Endodermal cell (in vitro differentiated cells): ENCODE data around the gene KCNE4. TPM values are rescaled to one million over a fixed set of nuclear protein-coding genes. Genes with fewer than 3 reads are reported as not detected.

Source experiments
- DNase-seq: peaks from one replicate; pipeline ENCODE4 v3.0.0-alpha.2; 2017
- H3K27ac ChIP-seq: 2 replicates; pipeline ENCODE4 v1.5.1; 2013; ENCODE audit warnings: mild to moderate bottlenecking, low read depth, low read length, moderate library complexity
- H3K27me3 ChIP-seq: 2 replicates; pipeline ENCODE4 v1.6.1; 2013; ENCODE audit warnings: mild to moderate bottlenecking, low read length, moderate library complexity; ENCODE audit not compliant: insufficient read depth, control insufficient read depth, poor library complexity, severe bottlenecking
- H3K36me3 ChIP-seq: 2 replicates; pipeline ENCODE4 v1.7.0; 2013; ENCODE audit warnings: mild to moderate bottlenecking, low read length, moderate library complexity; ENCODE audit not compliant: control insufficient read depth, insufficient read depth
- H3K4me1 ChIP-seq: one replicate; pipeline ENCODE4 v1.7.0; 2013; ENCODE audit warnings: low read length; ENCODE audit not compliant: control insufficient read depth, insufficient read depth
- H3K4me3 ChIP-seq: 2 replicates; pipeline ENCODE4 v1.5.1; 2013; ENCODE audit warnings: mild to moderate bottlenecking, low read length, moderate library complexity
- H3K9ac ChIP-seq: 2 replicates; pipeline ENCODE4 v1.6.1; 2013; ENCODE audit warnings: mild to moderate bottlenecking, low read length, moderate library complexity; ENCODE audit not compliant: poor library complexity, severe bottlenecking; ENCODE audit errors: extremely low read depth
- H3K9me3 ChIP-seq: 2 replicates; pipeline ENCODE4 v1.6.1; 2013; ENCODE audit warnings: mild to moderate bottlenecking, low read length, moderate library complexity; ENCODE audit not compliant: control insufficient read depth
- H3K27ac Mint-ChIP-seq: 2 replicates; pipeline ENCODE4 v1.8.0; 2020; ENCODE audit warnings: mixed read lengths
- H3K27me3 Mint-ChIP-seq: 2 replicates; pipeline ENCODE4 v1.8.0; 2021; ENCODE audit warnings: mild to moderate bottlenecking, mixed read lengths; ENCODE audit not compliant: insufficient read depth
- H3K36me3 Mint-ChIP-seq: 2 replicates; pipeline ENCODE4 v1.8.0; 2020; ENCODE audit warnings: low read depth, mixed read lengths
- H3K4me1 Mint-ChIP-seq: 2 replicates; pipeline ENCODE4 v1.8.0; 2020; ENCODE audit warnings: mixed read lengths
- H3K4me3 Mint-ChIP-seq: 2 replicates; pipeline ENCODE4 v1.8.0; 2020; ENCODE audit warnings: mild to moderate bottlenecking, moderate library complexity, mixed read lengths
- H3K9me3 Mint-ChIP-seq: 2 replicates; pipeline ENCODE4 v1.8.0; 2020; ENCODE audit warnings: mild to moderate bottlenecking, mixed read lengths
- WGBS, 2 experiments: methylation state at CpG; one replicate each; pipeline versions ENCODE4 v1.1.5 to v1.1.7; 2013; ENCODE audit warnings: missing lambda C conversion rate in 2 of 2, mixed read lengths in 1 of 2; ENCODE audit not compliant: insufficient coverage in 1 of 2, insufficient read length in 1 of 2; 5-methylcytosine and 5-hydroxymethylcytosine counted together
- total RNA-seq, 2 donors: library from RNA; stranded (reverse); fragmentation: NEBNext Ultra II Directional in 1 of 2; extraction: Animal tissue kit (Norgen Biotek cat#: 25700) in 1 of 2; gene quantifications; 2 replicates in 1 of 2; 3 replicates in 1 of 2; pipeline ENCODE4 v1.2.1, GENCODE V29; 2021
- TF ChIP-seq, protein P1 (sequence below): fragments of 200-600 bp; sonication (generic); conservative IDR thresholded peaks from 2 replicates; pipeline ENCODE4 v1.5.0; 2021; ENCODE audit warnings: antibody characterized with exemption, mild to moderate bottlenecking

The KCNE4 gene
- total RNA-seq, 2 donors from 2014 or later: 0.22 TPM; not detected in 1

DNA sequence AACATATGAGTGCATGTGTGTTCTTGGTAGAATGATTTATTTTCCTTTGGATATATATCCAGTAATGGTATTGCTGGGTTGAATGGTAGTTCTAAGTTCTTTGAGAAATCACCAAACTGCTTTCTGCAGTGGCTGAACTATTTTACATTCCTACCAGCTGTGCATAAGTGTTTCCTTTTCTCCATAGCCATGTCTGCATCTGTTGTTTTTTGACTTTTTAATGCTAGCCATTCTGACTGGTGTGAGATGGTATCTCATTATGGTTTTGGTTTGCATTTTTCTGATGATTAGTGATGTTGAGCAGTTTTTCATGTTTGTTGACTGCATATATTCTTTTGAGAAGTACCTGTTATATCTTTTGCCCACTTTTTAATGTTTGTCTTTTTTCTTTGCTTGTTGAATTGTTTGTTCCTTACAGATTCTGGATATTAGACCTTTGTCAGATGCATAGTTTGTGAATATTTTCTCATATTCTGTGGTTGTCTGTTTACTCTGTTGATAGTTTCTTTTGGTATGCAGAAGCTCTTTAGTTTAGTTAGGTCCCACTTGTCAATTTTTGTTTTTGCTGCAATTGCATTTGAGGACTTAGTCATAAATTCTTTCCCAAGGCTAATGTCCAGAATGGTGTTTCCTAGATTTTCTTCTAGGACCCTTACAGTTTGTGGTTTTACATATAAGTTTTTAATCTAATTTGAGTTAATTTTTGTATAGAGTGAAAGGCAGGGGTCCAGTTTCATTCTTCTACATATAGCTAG is 17.6 kb upstream of the KCNE4 start:
- H3K27ac ChIP-seq: no peak overlapping the region
- TF ChIP-seq, protein P1, sequence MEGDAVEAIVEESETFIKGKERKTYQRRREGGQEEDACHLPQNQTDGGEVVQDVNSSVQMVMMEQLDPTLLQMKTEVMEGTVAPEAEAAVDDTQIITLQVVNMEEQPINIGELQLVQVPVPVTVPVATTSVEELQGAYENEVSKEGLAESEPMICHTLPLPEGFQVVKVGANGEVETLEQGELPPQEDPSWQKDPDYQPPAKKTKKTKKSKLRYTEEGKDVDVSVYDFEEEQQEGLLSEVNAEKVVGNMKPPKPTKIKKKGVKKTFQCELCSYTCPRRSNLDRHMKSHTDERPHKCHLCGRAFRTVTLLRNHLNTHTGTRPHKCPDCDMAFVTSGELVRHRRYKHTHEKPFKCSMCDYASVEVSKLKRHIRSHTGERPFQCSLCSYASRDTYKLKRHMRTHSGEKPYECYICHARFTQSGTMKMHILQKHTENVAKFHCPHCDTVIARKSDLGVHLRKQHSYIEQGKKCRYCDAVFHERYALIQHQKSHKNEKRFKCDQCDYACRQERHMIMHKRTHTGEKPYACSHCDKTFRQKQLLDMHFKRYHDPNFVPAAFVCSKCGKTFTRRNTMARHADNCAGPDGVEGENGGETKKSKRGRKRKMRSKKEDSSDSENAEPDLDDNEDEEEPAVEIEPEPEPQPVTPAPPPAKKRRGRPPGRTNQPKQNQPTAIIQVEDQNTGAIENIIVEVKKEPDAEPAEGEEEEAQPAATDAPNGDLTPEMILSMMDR: no peak
- H3K27ac Mint-ChIP-seq: no peak overlapping the region
- peaks cover 2% of the 10 kb centered on the region for H3K36me3 Mint-ChIP-seq
- peaks cover 30% of the 10 kb centered on the region for H3K9me3 Mint-ChIP-seq
- H3K9me3 ChIP-seq: peaks cover 8% of the 10 kb centered on the region
- peaks cover 3% of the 10 kb centered on the region for H3K4me1 ChIP-seq
- H3K4me1 Mint-ChIP-seq: peaks cover 21% of the 10 kb centered on the region
- no peaks in the 10 kb centered on the region for H3K27me3 Mint-ChIP-seq
- no peaks in the 10 kb centered on the region for H3K27me3 ChIP-seq
- H3K4me3 ChIP-seq: no peak overlapping the region
- no peak overlapping the region for H3K4me3 Mint-ChIP-seq
- no peaks in the 10 kb centered on the region for H3K36me3 ChIP-seq
- no peak overlapping the region for H3K9ac ChIP-seq
- DNase-seq: no peak

DNA sequence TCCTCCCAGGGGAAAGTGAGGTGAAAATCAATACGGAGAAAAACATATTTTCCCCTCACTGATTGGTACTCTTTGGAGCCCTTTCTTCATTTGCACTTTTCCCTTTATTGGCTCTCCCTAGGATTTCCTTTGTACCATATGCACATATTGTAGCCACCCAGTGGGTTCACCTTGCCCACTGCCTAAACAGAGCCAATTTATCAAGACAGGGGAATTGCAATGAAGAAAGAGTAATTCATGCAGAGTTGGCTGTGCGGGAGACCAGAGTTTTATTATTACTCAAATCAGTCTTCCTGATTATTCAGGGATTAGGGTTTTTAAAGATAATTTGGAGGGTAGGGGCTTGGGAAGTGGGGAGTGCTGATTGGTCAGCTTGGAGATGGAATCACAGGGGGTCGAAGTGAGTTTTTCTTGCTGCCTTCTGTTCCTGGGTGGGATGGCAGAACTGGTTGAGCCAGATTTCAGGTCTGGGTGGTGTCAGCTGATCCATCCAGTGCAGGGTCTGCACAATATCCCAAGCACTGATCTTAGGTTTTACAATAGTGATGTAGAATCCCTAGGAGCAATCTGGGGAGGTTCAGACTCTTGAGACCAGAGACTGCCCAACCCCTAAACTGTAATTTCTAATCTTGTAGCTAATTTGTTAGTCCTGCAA is 15.1 kb upstream of the KCNE4 start:
- H3K27me3 Mint-ChIP-seq: no peaks in the 10 kb centered on the region
- H3K9ac ChIP-seq: no peak overlapping the region
- H3K4me3 ChIP-seq: no peak overlapping the region
- H3K27ac Mint-ChIP-seq: no peak overlapping the region
- H3K9me3 Mint-ChIP-seq: peaks cover 19% of the 10 kb centered on the region
- WGBS, 2 experiments: 72 to 75% methylated on average over 2 to 3 of the region's 3 CpGs
- H3K4me1 Mint-ChIP-seq: peaks cover 36% of the 10 kb centered on the region
- H3K9me3 ChIP-seq: peaks cover 5% of the 10 kb centered on the region
- H3K27me3 ChIP-seq: no peaks in the 10 kb centered on the region
- H3K36me3 ChIP-seq: no peaks in the 10 kb centered on the region
- no peak overlapping the region for H3K27ac ChIP-seq
- TF ChIP-seq, protein P1: no peak
- peaks cover 3% of the 10 kb centered on the region for H3K4me1 ChIP-seq
- H3K4me3 Mint-ChIP-seq: no peak overlapping the region
- DNase-seq: no peak
- no peaks in the 10 kb centered on the region for H3K36me3 Mint-ChIP-seq

DNA sequence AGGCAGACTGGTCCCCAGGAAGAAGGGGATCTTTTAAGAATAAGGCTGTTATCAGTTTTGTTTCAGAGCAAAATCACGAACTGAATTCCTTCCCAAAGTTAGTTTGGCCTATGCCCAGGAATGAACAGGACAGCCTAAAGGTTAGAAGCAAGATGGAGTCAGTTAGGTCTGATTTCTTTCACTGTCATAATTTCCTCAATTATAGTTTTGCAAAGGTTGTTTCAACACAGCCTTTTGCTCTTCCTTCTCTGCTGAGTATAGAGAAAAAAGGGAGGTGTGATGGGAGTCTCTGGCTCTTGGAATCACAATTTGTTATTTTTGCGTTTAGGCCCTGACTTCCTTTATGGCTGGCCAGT is 14.6 kb upstream of the KCNE4 start:
- Mint-ChIP-seq H3K27ac (no peak overlapping the region), H3K36me3 (no peaks in the 10 kb centered on the region), H3K27me3 (no peaks in the 10 kb centered on the region), H3K4me3 (no peak overlapping the region), H3K4me1 (peaks cover 36% of the 10 kb centered on the region), H3K9me3 (peaks cover 14% of the 10 kb centered on the region)
- no peak overlapping the region for H3K4me3 ChIP-seq
- 86 to 100% methylated on average over 2 of the region's 2 CpGs for WGBS, 2 experiments
- TF ChIP-seq, protein P1: no peak
- H3K27me3 ChIP-seq: no peaks in the 10 kb centered on the region
- H3K4me1 ChIP-seq: peaks cover 3% of the 10 kb centered on the region
- DNase-seq: no peak
- H3K9ac ChIP-seq: no peak overlapping the region
- H3K9me3 ChIP-seq: no peaks in the 10 kb centered on the region
- H3K27ac ChIP-seq: no peak overlapping the region
- no peaks in the 10 kb centered on the region for H3K36me3 ChIP-seq
